Muscle layer of duodenum (tissue), 2 donors: ENCODE results near the gene LZTR1.
"Not testable (repeated sequence)": the region's sequence is repeated elsewhere in the genome, so short reads cannot be mapped to it uniquely, and the experiment has no call there.

Experiments used
- H3K27ac ChIP-seq: one replicate; pipeline ENCODE4 v1.7.0; 2013; ENCODE audit warnings: mild to moderate bottlenecking, low read length
- H3K27me3 ChIP-seq: one replicate; pipeline ENCODE4 v1.7.0; 2013; ENCODE audit warnings: low read depth, mild to moderate bottlenecking, control low read depth, low read length
- H3K36me3 ChIP-seq, 2 donors: one replicate each; pipeline ENCODE4 v1.7.0; 2013; ENCODE audit warnings: low read length in 2 of 2, control low read depth in 1 of 2, mild to moderate bottlenecking in 1 of 2; ENCODE audit not compliant: insufficient read depth in 2 of 2, control insufficient read depth in 1 of 2
- H3K4me1 ChIP-seq, 2 donors: one replicate each; pipeline ENCODE4 v1.7.0; 2013; ENCODE audit warnings: low read length in 2 of 2, mild to moderate bottlenecking in 2 of 2, control low read depth in 1 of 2, moderate library complexity in 1 of 2; ENCODE audit not compliant: insufficient read depth in 2 of 2, control insufficient read depth in 1 of 2
- H3K4me3 ChIP-seq, 2 donors: one replicate each; pipeline ENCODE4 v1.7.0; 2013; ENCODE audit warnings: low read length in 2 of 2, low read depth in 1 of 2, mild to moderate bottlenecking in 1 of 2
- H3K9me3 ChIP-seq, 2 donors: one replicate each; pipeline ENCODE4 v1.7.0; 2013; ENCODE audit warnings: low read length in 2 of 2, control low read depth in 1 of 2, mild to moderate bottlenecking in 1 of 2; ENCODE audit not compliant: control insufficient read depth in 1 of 2
- donor health status: healthy.

Gene LZTR1

GRCh38 chr22:20942203-20942902, 39.7 kb upstream of the LZTR1 start:
- H3K4me3 ChIP-seq, H3K27me3 ChIP-seq, H3K27ac ChIP-seq, H3K9me3 ChIP-seq, H3K36me3 ChIP-seq: not testable (repeated sequence)
- peaks cover 15 to 30% of the 10 kb centered on the region in 2 donors for H3K4me1 ChIP-seq

GRCh38 chr22:20943104-20943933, 38.8 kb upstream of the LZTR1 start:
- Histone ChIP-seq H3K9me3 (no peaks in the 10 kb centered on the region), H3K36me3 (no peaks in the 10 kb centered on the region), H3K27me3 (no peaks in the 10 kb centered on the region), H3K4me3 (no peak overlapping the region), H3K27ac (no peak overlapping the region), H3K4me1 (peaks cover 13 to 22% of the 10 kb centered on the region in 2 donors)

GRCh38 chr22:20944042-20944441, 38.1 kb upstream of the LZTR1 start:
- Histone ChIP-seq H3K4me1 (peaks cover 13 to 18% of the 10 kb centered on the region in 2 donors), H3K4me3 (no peak overlapping the region), H3K36me3 (no peaks in the 10 kb centered on the region), H3K9me3 (no peaks in the 10 kb centered on the region), H3K27me3 (no peaks in the 10 kb centered on the region), H3K27ac (no peak overlapping the region)

- Histone ChIP-seq H3K4me3 (no peak overlapping the region), H3K4me1 (peaks cover 6 to 13% of the 10 kb centered on the region in 2 donors), H3K27me3 (no peaks in the 10 kb centered on the region), H3K9me3 (no peaks in the 10 kb centered on the region), H3K36me3 (peaks cover 7 to 11% of the 10 kb centered on the region in 2 donors), H3K27ac (no peak overlapping the region)
These were observed 36.5 kb upstream of the LZTR1 start for GRCh38 chr22:20945578-20945934.

GRCh38 chr22:20946080-20946986, 35.8 kb upstream of the LZTR1 start:
- Histone ChIP-seq H3K36me3 (peaks cover 14 to 16% of the 10 kb centered on the region in 2 donors), H3K27me3 (no peaks in the 10 kb centered on the region), H3K4me3 (no peak overlapping the region), H3K4me1 (peaks cover 0 to 6% of the 10 kb centered on the region in 2 donors), H3K9me3 (no peaks in the 10 kb centered on the region), H3K27ac (no peak overlapping the region)

GRCh38 chr22:20946991-20947390, 35.1 kb upstream of the LZTR1 start:
- no peak overlapping the region for H3K4me3 ChIP-seq
- H3K27ac ChIP-seq = no peak overlapping the region
- no peaks in the 10 kb centered on the region for H3K27me3 ChIP-seq
- H3K9me3 ChIP-seq = no peaks in the 10 kb centered on the region
- H3K36me3 ChIP-seq = peaks cover 21% of the 10 kb centered on the region in 2 donors
- H3K4me1 ChIP-seq = peaks cover 0 to 6% of the 10 kb centered on the region in 2 donors

GRCh38 chr22:20948450-20948849, 33.6 kb upstream of the LZTR1 start:
- Histone ChIP-seq H3K9me3 (no peaks in the 10 kb centered on the region), H3K27me3 (no peaks in the 10 kb centered on the region), H3K4me1 (peaks cover 0 to 6% of the 10 kb centered on the region in 2 donors), H3K27ac (no peak overlapping the region), H3K36me3 (peaks cover 32 to 33% of the 10 kb centered on the region in 2 donors), H3K4me3 (no peak overlapping the region)

- H3K27me3 ChIP-seq = no peaks in the 10 kb centered on the region
- H3K4me3 ChIP-seq = no peak overlapping the region
- peaks cover 38% of the 10 kb centered on the region in 2 donors for H3K36me3 ChIP-seq
- no peaks in the 10 kb centered on the region for H3K9me3 ChIP-seq
- H3K4me1 ChIP-seq = peaks cover 0 to 6% of the 10 kb centered on the region in 2 donors
- H3K27ac ChIP-seq = no peak overlapping the region
These were observed 33.1 kb upstream of the LZTR1 start for GRCh38 chr22:20948989-20949388.

- Histone ChIP-seq H3K36me3 (peaks cover 39% of the 10 kb centered on the region in 2 donors), H3K27ac (no peak overlapping the region), H3K27me3 (no peaks in the 10 kb centered on the region), H3K9me3 (no peaks in the 10 kb centered on the region), H3K4me3 (no peak overlapping the region), H3K4me1 (peaks cover 0 to 6% of the 10 kb centered on the region in 2 donors)
These were observed 32.4 kb upstream of the LZTR1 start for GRCh38 chr22:20949698-20950183.

- H3K27me3 ChIP-seq = no peaks in the 10 kb centered on the region
- H3K4me1 ChIP-seq = peaks cover 0 to 6% of the 10 kb centered on the region in 2 donors
- H3K4me3 ChIP-seq = no peak overlapping the region
- peaks cover 39% of the 10 kb centered on the region in 2 donors for H3K36me3 ChIP-seq
- H3K9me3 ChIP-seq = no peaks in the 10 kb centered on the region
- H3K27ac ChIP-seq = peak overlapping the region; percentile 42
These were observed 30.8 kb upstream of the LZTR1 start for GRCh38 chr22:20951151-20951931.
